GM21367 (cell line): ENCODE measurements around the gene APLP2.

Source experiments
- ATAC-seq: cut with Tn5 transposase; IDR thresholded peaks from one replicate; pipeline ENCODE4 v1.9.1; 2021; ENCODE audit not compliant: unreplicated experiment

APLP2 gene

GRCh38 chr11:130144861-130145281, 75.2 kb downstream of the APLP2 start:
- no peak for ATAC-seq

GRCh38 chr11:130145311-130145812, 75.7 kb downstream of the APLP2 start:
- no peak for ATAC-seq

- ATAC-seq, result no peak
Measured at GRCh38 chr11:130145975-130146776, 76.5 kb downstream of the APLP2 start.

- no peak for ATAC-seq
Measured at GRCh38 chr11:130146796-130147195, 77.1 kb downstream of the APLP2 start.

GRCh38 chr11:130148796-130149326, 79.2 kb downstream of the APLP2 start:
- no peak for ATAC-seq

GRCh38 chr11:130150790-130151189, 81.1 kb downstream of the APLP2 start:
- no peak for ATAC-seq

- ATAC-seq, result no peak
Measured at GRCh38 chr11:130151196-130151595, 81.5 kb downstream of the APLP2 start.

- ATAC-seq, result no peak
Measured at GRCh38 chr11:130156108-130157022, 86.7 kb downstream of the APLP2 start.

- ATAC-seq, result no peak
Measured at GRCh38 chr11:130157101-130157500, 87.4 kb downstream of the APLP2 start.

- ATAC-seq, result no peak
Measured at GRCh38 chr11:130157840-130158239, 88.1 kb downstream of the APLP2 start.

GRCh38 chr11:130159139-130159538, 89.4 kb downstream of the APLP2 start:
- ATAC-seq, result no peak

- no peak for ATAC-seq
Measured at GRCh38 chr11:130159657-130160497, 90.2 kb downstream of the APLP2 start, which contains the start of gene ST14. Gene ST14, plus strand, starts transcription at chr11:130159782. Its CDS starts 198 bp downstream, at chr11:130159980.

- ATAC-seq, result no peak
Measured at GRCh38 chr11:130160498-130161155, 90.9 kb downstream of the APLP2 start.

GRCh38 chr11:130161441-130162145, 91.9 kb downstream of the APLP2 start:
- no peak for ATAC-seq

- no peak for ATAC-seq
Measured at GRCh38 chr11:130162733-130163132, 93.0 kb downstream of the APLP2 start.

- ATAC-seq, result no peak
Measured at GRCh38 chr11:130163346-130164220, 93.9 kb downstream of the APLP2 start.

- no peak for ATAC-seq
Measured at GRCh38 chr11:130164221-130164570, 94.5 kb downstream of the APLP2 start.
